ENCODE results near the gene KLK4. TPM values are rescaled to one million over a fixed set of nuclear protein-coding genes. Genes with fewer than 3 reads are reported as not detected.
A peak's percentile ranks its signal among the peaks of the same experiment; 100 is the strongest.

KLK4 gene
- total and polyA plus RNA-seq, 9 of the 15 experiments (the other 6 are each of a cell fraction or from before 2014, with no cell fraction given): not detected

DNA sequence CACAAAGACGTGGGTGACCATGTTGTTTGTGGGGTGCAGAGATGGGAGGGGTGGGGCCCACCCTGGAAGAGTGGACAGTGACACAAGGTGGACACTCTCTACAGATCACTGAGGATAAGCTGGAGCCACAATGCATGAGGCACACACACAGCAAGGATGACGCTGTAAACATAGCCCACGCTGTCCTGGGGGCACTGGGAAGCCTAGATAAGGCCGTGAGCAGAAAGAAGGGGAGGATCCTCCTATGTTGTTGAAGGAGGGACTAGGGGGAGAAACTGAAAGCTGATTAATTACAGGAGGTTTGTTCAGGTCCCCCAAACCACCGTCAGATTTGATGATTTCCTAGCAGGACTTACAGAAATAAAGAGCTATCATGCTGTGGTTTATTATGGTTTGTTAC is 32.3 kb downstream of the KLK4 start (continued):
- no peak for TF ChIP-seq NR0B1 (IDR thresholded peaks at IDR 0.05; ENCODE audit: partially characterized antibody)
- no peak for TF ChIP-seq XRCC4 (IDR thresholded peaks at IDR 0.05; ENCODE audit: extremely low read depth, insufficient read depth, insufficient read length)
- TF ChIP-seq PTRF (tag; IDR thresholded peaks at IDR 0.05): no peak
- TF ChIP-seq BCL6 (CRISPR knock-in tag; IDR thresholded peaks at IDR 0.05): no peak
- TF ChIP-seq EWSR1 (IDR thresholded peaks at IDR 0.05; ENCODE audit: borderline replicate concordance, low read depth, partially characterized antibody): no peak
- peak; percentile 73 for TF ChIP-seq MTA2 (IDR thresholded peaks at IDR 0.05; ENCODE audit: low read depth)
- TF ChIP-seq SREBF2 (CRISPR knock-in tag; IDR thresholded peaks at IDR 0.05): no peak
- TF ChIP-seq RFX7 (CRISPR knock-in tag; IDR thresholded peaks at IDR 0.05): no peak
- TF ChIP-seq KAT8 (IDR thresholded peaks at IDR 0.05; ENCODE audit: low read depth): no peak
- TF ChIP-seq CHD1 (IDR thresholded peaks at IDR 0.05; ENCODE audit: low read length): no peak
- no peak for TF ChIP-seq E2F8 (IDR thresholded peaks at IDR 0.05; ENCODE audit: low read depth, partially characterized antibody)
- TF ChIP-seq CSDE1 (IDR thresholded peaks at IDR 0.05): no peak
- TF ChIP-seq MYC (IDR thresholded peaks at IDR 0.05; ENCODE audit: low read depth, low read length): peak; percentile 44; the same call in 1 of the 2 replicates
- TF ChIP-seq MYC (CRISPR knock-in tag; IDR thresholded peaks at IDR 0.05; ENCODE audit: borderline replicate concordance, low read depth): no peak
- TF ChIP-seq HOMEZ (CRISPR knock-in tag; IDR thresholded peaks at IDR 0.05): no peak
- TF ChIP-seq TRIM25 (IDR thresholded peaks at IDR 0.05; ENCODE audit: borderline replicate concordance): no peak
- no peak for TF ChIP-seq PREB (CRISPR knock-in tag; IDR thresholded peaks at IDR 0.05)
- TF ChIP-seq ZNF584 (CRISPR knock-in tag; IDR thresholded peaks at IDR 0.05; ENCODE audit: low read depth): no peak
- TF ChIP-seq RBM17 (IDR thresholded peaks at IDR 0.05; ENCODE audit: borderline replicate concordance, low read depth, low read length): no peak
- TF ChIP-seq NCOA2 (IDR thresholded peaks at IDR 0.05; ENCODE audit: partially characterized antibody in 2 of 2): no peak
- TF ChIP-seq ZNF197 (CRISPR knock-in tag; IDR thresholded peaks at IDR 0.05; ENCODE audit: low read depth): no peak

All from K562 (cell line).